OCI-LY7 (cell line): ENCODE data around the gene EFCAB7. TPM values are rescaled to one million over a fixed set of nuclear protein-coding genes. Genes with fewer than 3 reads are reported as not detected.

Experiments used
- BruUV-seq: library from RNA; stranded (reverse); fragments of 400-500 nt; replicated peaks from 2 replicates; lab custom pipeline; 2021; lab: Mats Ljungman, UMichigan
- CTCF ChIA-PET: fragments of 300-600 bp; sonication (Branson Sonifier 250); formaldehyde crosslinking; loops from one replicate; lab custom pipeline; 2022; ENCODE audit warnings: antibody characterized with exemption; ENCODE audit not compliant: unreplicated experiment; lab: Charles Lee
- POLR2A ChIA-PET: fragments of 300-600 bp; sonication (Branson Sonifier 250); formaldehyde crosslinking; loops from one replicate; lab custom pipeline; 2022; ENCODE audit warnings: antibody characterized with exemption; lab: Charles Lee
- DNase-seq: peaks from one replicate; pipeline ENCODE4 v3.0.0-alpha.2; 2015; ENCODE audit warnings: low spot score
- H2AFZ ChIP-seq: fragments of 200-600 bp; sonication (generic), shearing (Covaris generic); 2 replicates; pipeline ENCODE4 v1.6.1; 2014; ENCODE audit warnings: mild to moderate bottlenecking, antibody characterized with exemption, low read length, moderate library complexity
- H3K27ac ChIP-seq: fragments of 200-600 bp; sonication (generic); 2 replicates; pipeline ENCODE4 v1.5.1; 2014; ENCODE audit warnings: mixed run types, low read depth, mild to moderate bottlenecking, moderate library complexity, low read length, inconsistent platforms; ENCODE audit not compliant: poor library complexity, severe bottlenecking
- H3K36me3 ChIP-seq: fragments of 200-600 bp; sonication (generic); 2 replicates; pipeline ENCODE4 v1.6.1; 2014; ENCODE audit warnings: mild to moderate bottlenecking, antibody characterized with exemption, low read length, moderate library complexity, mixed read lengths; ENCODE audit not compliant: insufficient read depth
- H3K4me1 ChIP-seq: fragments of 200-600 bp; sonication (generic); 2 replicates; pipeline ENCODE4 v1.5.1; 2014; ENCODE audit warnings: mild to moderate bottlenecking, low read length; ENCODE audit not compliant: insufficient read depth, poor library complexity, severe bottlenecking
- H3K4me2 ChIP-seq: fragments of 200-600 bp; sonication (generic); 2 replicates; pipeline ENCODE4 v1.6.1; 2014; ENCODE audit warnings: mild to moderate bottlenecking, low read length
- H3K4me3 ChIP-seq: fragments of 200-600 bp; sonication (generic); 2 replicates; pipeline ENCODE4 v1.5.1; 2014; ENCODE audit warnings: mild to moderate bottlenecking, low read depth, low read length; ENCODE audit not compliant: poor library complexity, severe bottlenecking
- H3K79me2 ChIP-seq: fragments of 200-600 bp; sonication (generic); 2 replicates; pipeline ENCODE4 v1.6.1; 2016; ENCODE audit warnings: low read depth, mild to moderate bottlenecking, low read length, moderate library complexity, mixed read lengths; ENCODE audit not compliant: insufficient read depth
- H3K9me2 ChIP-seq: fragments of 200-600 bp; sonication (generic); 2 replicates; pipeline ENCODE4 v1.6.1; 2016; ENCODE audit warnings: mild to moderate bottlenecking, low read length, mixed read lengths; ENCODE audit not compliant: insufficient read depth
- H3K9me3 ChIP-seq: fragments of 200-600 bp; sonication (generic); 2 replicates; pipeline ENCODE4 v1.6.1; 2014; ENCODE audit warnings: mild to moderate bottlenecking, mixed run types, low read length, mixed read lengths
- H4K20me1 ChIP-seq: fragments of 200-600 bp; sonication (generic); 2 replicates; pipeline ENCODE4 v1.6.1; 2014; ENCODE audit warnings: mild to moderate bottlenecking, antibody characterized with exemption, low read length, moderate library complexity, mixed read lengths; ENCODE audit not compliant: insufficient read depth
- EZH2phosphoT487 ChIP-seq: fragments of 200-600 bp; sonication (generic); IDR thresholded peaks from 2 replicates; pipeline ENCODE4 v1.6.1; 2018; ENCODE audit warnings: low read depth, borderline replicate concordance, mild to moderate bottlenecking, mixed run types, antibody characterized with exemption, low read length, moderate library complexity, mixed read lengths
- intact Hi-C: fragments of 100-400 bp; cut with micrococcal nuclease; formaldehyde crosslinking; loops from one replicate; pipeline ENCODE4 v1.10.0; 2022; ENCODE audit not compliant: unreplicated experiment
- total RNA-seq, 2 experiments: library from RNA; depleted of rRNA in 1 of 2; stranded (reverse); fragments of >200 nt in 1 of 2; shearing (Covaris generic) in 1 of 2; gene quantifications; 2 replicates each; pipeline ENCODE4 v1.2.3, GENCODE V29; 2014 to 2022
- TF ChIP-seq, protein P1 (sequence below): fragments of 200-600 bp; sonication (generic); conservative IDR thresholded peaks from 2 replicates; pipeline ENCODE4 v1.5.1; 2014; ENCODE audit warnings: mild to moderate bottlenecking, antibody characterized with exemption, low read length, moderate library complexity, mixed read lengths

The EFCAB7 gene
- total RNA-seq, 2 experiments from 2014 or later = 10.5 to 11.8 TPM

DNA sequence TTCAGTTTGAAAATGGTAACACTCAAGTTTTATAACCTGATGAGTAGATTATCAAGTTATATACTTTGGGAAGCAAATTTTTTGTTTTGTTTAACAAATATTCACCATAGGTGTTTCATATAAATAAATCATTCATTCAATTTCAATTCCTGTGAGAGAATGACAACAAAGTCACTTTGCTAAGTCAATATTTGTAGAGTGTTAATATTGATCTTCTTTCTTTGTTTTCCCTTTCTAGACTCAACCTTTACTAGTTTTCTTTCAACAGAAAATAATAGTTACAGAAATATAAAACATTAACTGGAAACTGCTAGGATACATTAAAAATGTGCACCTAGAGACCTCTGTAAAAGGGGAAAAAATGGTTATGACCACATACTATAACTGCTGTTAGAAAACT, 11.1 kb downstream of the EFCAB7 start:
- no peak for DNase-seq
- Histone ChIP-seq H4K20me1 (no peaks in the 10 kb centered on the region), H3K9me2 (no peaks in the 10 kb centered on the region), H3K79me2 (no peaks in the 10 kb centered on the region), H3K27ac (no peak overlapping the region), H2AFZ (no peak overlapping the region), H3K4me3 (no peak overlapping the region), H3K9me3 (no peaks in the 10 kb centered on the region), H3K4me2 (no peak overlapping the region), H3K36me3 (peaks cover 39% of the 10 kb centered on the region), H3K4me1 (no peaks in the 10 kb centered on the region)
- TF ChIP-seq, protein P1, sequence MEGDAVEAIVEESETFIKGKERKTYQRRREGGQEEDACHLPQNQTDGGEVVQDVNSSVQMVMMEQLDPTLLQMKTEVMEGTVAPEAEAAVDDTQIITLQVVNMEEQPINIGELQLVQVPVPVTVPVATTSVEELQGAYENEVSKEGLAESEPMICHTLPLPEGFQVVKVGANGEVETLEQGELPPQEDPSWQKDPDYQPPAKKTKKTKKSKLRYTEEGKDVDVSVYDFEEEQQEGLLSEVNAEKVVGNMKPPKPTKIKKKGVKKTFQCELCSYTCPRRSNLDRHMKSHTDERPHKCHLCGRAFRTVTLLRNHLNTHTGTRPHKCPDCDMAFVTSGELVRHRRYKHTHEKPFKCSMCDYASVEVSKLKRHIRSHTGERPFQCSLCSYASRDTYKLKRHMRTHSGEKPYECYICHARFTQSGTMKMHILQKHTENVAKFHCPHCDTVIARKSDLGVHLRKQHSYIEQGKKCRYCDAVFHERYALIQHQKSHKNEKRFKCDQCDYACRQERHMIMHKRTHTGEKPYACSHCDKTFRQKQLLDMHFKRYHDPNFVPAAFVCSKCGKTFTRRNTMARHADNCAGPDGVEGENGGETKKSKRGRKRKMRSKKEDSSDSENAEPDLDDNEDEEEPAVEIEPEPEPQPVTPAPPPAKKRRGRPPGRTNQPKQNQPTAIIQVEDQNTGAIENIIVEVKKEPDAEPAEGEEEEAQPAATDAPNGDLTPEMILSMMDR = no peak
- TF ChIP-seq EZH2phosphoT487 = no peak
- BruUV-seq = no TSS peak
- intact Hi-C loops = no loop called here
- POLR2A ChIA-PET = no interaction called here
- CTCF ChIA-PET = no interaction called here

DNA sequence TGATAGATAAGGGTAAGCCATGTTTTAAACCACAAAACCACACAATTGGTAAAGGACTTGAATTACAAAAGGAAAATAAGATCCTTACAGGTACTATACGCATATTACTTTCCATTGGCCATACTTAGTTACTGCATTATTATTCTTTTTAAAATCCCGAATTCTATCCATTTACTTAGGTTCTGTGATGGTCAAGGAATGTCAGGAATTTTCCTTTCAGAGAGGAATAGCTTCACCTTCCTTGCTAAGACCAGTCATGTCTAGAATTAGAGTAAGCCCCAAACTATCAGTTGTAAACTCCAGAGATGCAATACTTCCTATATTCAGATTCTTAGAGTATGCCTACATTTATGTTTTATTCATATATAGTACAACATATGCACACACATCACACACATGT, 13.7 kb downstream of the EFCAB7 start:
- Histone ChIP-seq H3K9me2 (no peaks in the 10 kb centered on the region), H2AFZ (no peak overlapping the region), H3K79me2 (no peaks in the 10 kb centered on the region), H4K20me1 (no peaks in the 10 kb centered on the region), H3K4me3 (no peak overlapping the region), H3K9me3 (no peaks in the 10 kb centered on the region), H3K27ac (no peak overlapping the region), H3K4me2 (no peak overlapping the region), H3K36me3 (peaks cover 33% of the 10 kb centered on the region), H3K4me1 (no peaks in the 10 kb centered on the region)
- TF ChIP-seq, protein P1 = no peak
- no peak for TF ChIP-seq EZH2phosphoT487
- CTCF ChIA-PET = no interaction called here
- intact Hi-C loops = loop anchor here (5.0 kb wide), 1 partner anchor 695 kb away; no protein-coding TSS in a partner anchor
- no peak for DNase-seq
- no TSS peak for BruUV-seq
- POLR2A ChIA-PET = interaction anchor here (1.2 to 1.9 kb wide), 2 partner anchors 10 to 12 kb away, joined by 3 to 6 read pairs; no protein-coding TSS in a partner anchor

DNA sequence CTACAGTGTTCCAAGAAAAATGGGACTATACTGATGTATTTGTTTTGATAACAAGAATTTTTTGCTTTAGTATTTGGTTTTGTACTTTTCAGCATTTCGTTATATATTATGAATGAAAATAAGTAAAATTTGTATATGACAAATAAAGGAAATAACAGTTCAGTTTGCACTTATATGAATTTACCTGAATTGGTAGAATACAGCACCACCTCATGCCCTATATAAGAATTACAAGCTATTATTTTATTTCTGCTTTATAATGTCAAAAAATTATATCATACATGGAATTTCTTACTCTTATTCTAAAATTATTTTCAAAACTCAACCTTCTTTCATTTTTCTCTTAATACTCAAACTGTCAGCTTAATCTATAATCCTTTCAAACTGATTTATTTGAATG, 14.6 kb downstream of the EFCAB7 start:
- Histone ChIP-seq H2AFZ (no peak overlapping the region), H3K79me2 (no peaks in the 10 kb centered on the region), H3K9me3 (no peaks in the 10 kb centered on the region), H3K36me3 (peaks cover 24% of the 10 kb centered on the region), H4K20me1 (no peaks in the 10 kb centered on the region), H3K4me3 (no peak overlapping the region), H3K4me2 (no peak overlapping the region), H3K27ac (no peak overlapping the region), H3K4me1 (no peaks in the 10 kb centered on the region), H3K9me2 (no peaks in the 10 kb centered on the region)
- ChIA-PET CTCF (interaction anchor here (0.7 to 1.2 kb wide), 2 partner anchors 10 to 15 kb away, joined by 3 read pairs; partner anchors contain the start of genes EFCAB7 and ITGB3BP), POLR2A (interaction anchor here (1.0 to 1.9 kb wide), 6 partner anchors 13 to 210 kb away, joined by 3 to 6 read pairs (median 5); partner anchors contain the start of genes EFCAB7 and ITGB3BP)
- TF ChIP-seq EZH2phosphoT487 = no peak
- TF ChIP-seq, protein P1 = peak; percentile 87
- peak; percentile 28 for DNase-seq
- intact Hi-C loops = loop anchor here (5.0 kb wide), 1 partner anchor 696 kb away; no protein-coding TSS in a partner anchor
- no TSS peak for BruUV-seq
